NCI-H2171 (cell line): ENCODE measurements around the gene MDFI.

ENCODE experiments used
- DNase-seq: peaks from one replicate; lab custom pipeline; 2025; lab: John Stamatoyannopoulos, UW

The MDFI gene

GRCh38 chr6:41688256-41688965 is 50.1 kb downstream of the MDFI start:
- DNase-seq: no peak

GRCh38 chr6:41689171-41690008 is 51.1 kb downstream of the MDFI start:
- DNase-seq: no peak

- no peak for DNase-seq
Observed at GRCh38 chr6:41690541-41691330, 52.5 kb downstream of the MDFI start.

- DNase-seq: no peak
Observed at GRCh38 chr6:41691426-41692079, 53.3 kb downstream of the MDFI start.

- DNase-seq: no peak
Observed at GRCh38 chr6:41692080-41692675, 53.9 kb downstream of the MDFI start.

GRCh38 chr6:41692730-41693129 is 54.5 kb downstream of the MDFI start:
- no peak for DNase-seq

- no peak for DNase-seq
Observed at GRCh38 chr6:41693281-41694240, 55.3 kb downstream of the MDFI start.

GRCh38 chr6:41694815-41695526 is 56.7 kb downstream of the MDFI start:
- no peak for DNase-seq

- DNase-seq: no peak
Observed at GRCh38 chr6:41695825-41696224, 57.6 kb downstream of the MDFI start.

- peak; percentile 19 for DNase-seq
Observed at GRCh38 chr6:41696788-41697187, 58.5 kb downstream of the MDFI start.

GRCh38 chr6:41697861-41698781 is 59.9 kb downstream of the MDFI start:
- no peak for DNase-seq

- DNase-seq: no peak
Observed at GRCh38 chr6:41699063-41699462, 60.8 kb downstream of the MDFI start.

- DNase-seq: no peak
Observed at GRCh38 chr6:41700463-41701347, 62.4 kb downstream of the MDFI start.

GRCh38 chr6:41702089-41702745 is 63.9 kb downstream of the MDFI start:
- no peak for DNase-seq

- no peak for DNase-seq
Observed at GRCh38 chr6:41702771-41703494, 64.7 kb downstream of the MDFI start.
